ENCODE data around the gene FAM81A.

- TF ChIP-seq POLR2A (IDR thresholded peaks at IDR 0.05) (no peak), CTCF (IDR thresholded peaks at IDR 0.05 in 8 of 11, conservative IDR thresholded peaks at IDR 0.05 in 3 of 11) (no peak), POLR2AphosphoS5 (IDR thresholded peaks at IDR 0.05) (no peak)
These were observed 18.1 kb downstream of the FAM81A start for GRCh38 chr15:59456114-59456513.
